OCI-LY7 (cell line): Measurements from ENCODE around the gene COPZ2.

ENCODE experiments used
- EZH2phosphoT487 ChIP-seq: fragments of 200-600 bp; sonication (generic); IDR thresholded peaks from 2 replicates; pipeline ENCODE4 v1.6.1; 2018; ENCODE audit warnings: low read depth, borderline replicate concordance, mild to moderate bottlenecking, mixed run types, antibody characterized with exemption, low read length, moderate library complexity, mixed read lengths
- TF ChIP-seq, protein P1 (sequence below): fragments of 200-600 bp; sonication (generic); conservative IDR thresholded peaks from 2 replicates; pipeline ENCODE4 v1.5.1; 2014; ENCODE audit warnings: mild to moderate bottlenecking, antibody characterized with exemption, low read length, moderate library complexity, mixed read lengths

DNA sequence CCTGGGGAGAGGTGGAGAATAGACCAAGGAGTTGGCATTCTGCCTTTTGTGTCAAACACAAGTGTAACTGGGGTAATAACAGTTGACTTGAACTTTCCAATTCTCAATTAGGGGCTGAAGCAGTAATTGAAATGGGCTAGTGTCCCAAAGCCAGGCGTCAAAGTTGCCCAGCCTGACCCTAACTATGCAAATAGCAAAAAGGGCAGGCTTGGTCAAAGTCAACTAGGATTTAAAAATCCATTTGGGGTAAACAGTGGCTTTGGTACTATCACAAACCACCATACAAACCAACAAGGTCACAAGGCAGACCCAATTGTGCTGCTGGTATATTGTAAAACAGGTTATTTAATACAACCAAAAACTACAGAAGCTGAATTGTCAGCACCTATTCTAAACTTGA lies 28.6 kb upstream of the COPZ2 start:
- TF ChIP-seq, protein P1, sequence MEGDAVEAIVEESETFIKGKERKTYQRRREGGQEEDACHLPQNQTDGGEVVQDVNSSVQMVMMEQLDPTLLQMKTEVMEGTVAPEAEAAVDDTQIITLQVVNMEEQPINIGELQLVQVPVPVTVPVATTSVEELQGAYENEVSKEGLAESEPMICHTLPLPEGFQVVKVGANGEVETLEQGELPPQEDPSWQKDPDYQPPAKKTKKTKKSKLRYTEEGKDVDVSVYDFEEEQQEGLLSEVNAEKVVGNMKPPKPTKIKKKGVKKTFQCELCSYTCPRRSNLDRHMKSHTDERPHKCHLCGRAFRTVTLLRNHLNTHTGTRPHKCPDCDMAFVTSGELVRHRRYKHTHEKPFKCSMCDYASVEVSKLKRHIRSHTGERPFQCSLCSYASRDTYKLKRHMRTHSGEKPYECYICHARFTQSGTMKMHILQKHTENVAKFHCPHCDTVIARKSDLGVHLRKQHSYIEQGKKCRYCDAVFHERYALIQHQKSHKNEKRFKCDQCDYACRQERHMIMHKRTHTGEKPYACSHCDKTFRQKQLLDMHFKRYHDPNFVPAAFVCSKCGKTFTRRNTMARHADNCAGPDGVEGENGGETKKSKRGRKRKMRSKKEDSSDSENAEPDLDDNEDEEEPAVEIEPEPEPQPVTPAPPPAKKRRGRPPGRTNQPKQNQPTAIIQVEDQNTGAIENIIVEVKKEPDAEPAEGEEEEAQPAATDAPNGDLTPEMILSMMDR = no peak
- TF ChIP-seq EZH2phosphoT487 = no peak
